ENCODE measurements around the gene DDX41.

DNA sequence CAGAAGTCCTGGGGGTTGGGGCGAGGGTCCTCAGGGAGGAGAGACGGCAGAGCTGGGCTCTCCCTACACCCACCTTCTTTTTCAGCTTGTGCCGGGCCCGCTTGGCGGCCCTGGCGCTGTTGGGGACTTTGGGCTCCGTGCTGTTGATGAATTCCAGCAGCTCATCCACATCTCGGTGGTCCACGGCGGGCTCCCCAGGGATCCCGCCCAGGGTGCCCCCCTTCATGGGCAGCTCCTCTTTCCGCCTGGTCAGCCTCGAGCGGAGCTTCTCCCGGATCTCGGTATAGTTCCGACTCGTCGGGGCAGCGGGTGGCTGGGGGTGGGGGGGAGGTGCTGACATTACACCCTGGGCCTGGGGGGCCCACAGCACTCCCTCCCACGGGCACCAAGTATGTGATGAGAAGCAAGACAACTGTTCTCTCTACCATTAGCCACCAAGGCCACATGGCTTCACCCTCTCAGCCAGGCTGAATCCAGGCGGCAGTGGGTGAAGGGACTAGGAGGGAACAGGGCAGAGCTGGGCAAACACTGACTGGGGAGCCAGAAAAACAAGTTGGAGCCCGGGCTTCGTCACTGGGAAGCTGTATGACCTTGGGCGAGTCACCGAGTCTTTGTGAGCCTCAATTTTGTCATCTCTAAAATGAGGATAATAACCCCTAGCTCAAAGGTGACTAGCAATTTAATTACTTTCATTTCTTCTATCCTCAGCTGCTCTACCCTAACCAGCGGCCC lies 14.6 kb upstream of the DDX41 start:
- TF ChIP-seq REST (IDR thresholded peaks at IDR 0.05; ENCODE audit: borderline replicate concordance in 1 of 2, low read depth in 1 of 2, low read length in 2 of 2) (no peak), NFATC3 (CRISPR knock-in tag; IDR thresholded peaks at IDR 0.05) (no peak), TBL1XR1 (IDR thresholded peaks at IDR 0.05; ENCODE audit: borderline replicate concordance, low read length, partially characterized antibody) (no peak)

Data from HepG2 (cell line).